Thyroid gland (tissue), 4 donors: ENCODE results near the gene CMC1.

Experiments used
- POLR2A ChIP-seq, 2 donors: fragments of 450-650 bp; IDR thresholded peaks; one replicate each; pipeline ENCODE4 v1.6.1; 2017; ENCODE audit warnings: antibody characterized with exemption in 2 of 2, mild to moderate bottlenecking in 2 of 2, moderate library complexity in 1 of 2
- TF ChIP-seq, protein P1 (sequence below), 6 experiments: fragments of 200-600 bp in 3 of 6; fragments of 450-650 bp in 3 of 6; sonication (generic) in 3 of 6; IDR thresholded peaks; one replicate each; pipeline ENCODE4 v1.5.1; 2016 to 2019; ENCODE audit warnings: antibody characterized with exemption in 6 of 6, mild to moderate bottlenecking in 2 of 6, inconsistent platforms in 1 of 6, moderate library complexity in 1 of 6

DNA sequence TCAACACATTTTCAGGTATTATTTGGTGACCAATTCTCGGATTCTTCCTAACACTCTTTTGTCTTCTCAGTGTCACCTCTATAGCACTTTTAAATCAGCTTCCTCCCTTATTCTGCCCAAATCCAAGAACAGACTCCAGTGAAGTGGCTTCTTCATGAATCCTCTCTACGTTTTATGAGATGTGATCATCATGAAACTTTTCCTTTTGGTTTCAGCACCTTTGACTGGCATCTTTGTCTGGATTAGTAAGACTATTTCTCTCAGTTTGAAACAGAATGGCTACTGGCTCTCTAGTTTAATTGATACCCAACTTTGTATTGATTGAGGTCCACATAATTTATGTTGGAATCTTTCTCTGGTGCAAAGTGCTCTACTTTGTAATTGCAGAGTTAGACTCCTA lies 45.6 kb downstream of the CMC1 start:
- TF ChIP-seq POLR2A (IDR thresholded peaks at IDR 0.05), result no peak
- TF ChIP-seq, protein P1, sequence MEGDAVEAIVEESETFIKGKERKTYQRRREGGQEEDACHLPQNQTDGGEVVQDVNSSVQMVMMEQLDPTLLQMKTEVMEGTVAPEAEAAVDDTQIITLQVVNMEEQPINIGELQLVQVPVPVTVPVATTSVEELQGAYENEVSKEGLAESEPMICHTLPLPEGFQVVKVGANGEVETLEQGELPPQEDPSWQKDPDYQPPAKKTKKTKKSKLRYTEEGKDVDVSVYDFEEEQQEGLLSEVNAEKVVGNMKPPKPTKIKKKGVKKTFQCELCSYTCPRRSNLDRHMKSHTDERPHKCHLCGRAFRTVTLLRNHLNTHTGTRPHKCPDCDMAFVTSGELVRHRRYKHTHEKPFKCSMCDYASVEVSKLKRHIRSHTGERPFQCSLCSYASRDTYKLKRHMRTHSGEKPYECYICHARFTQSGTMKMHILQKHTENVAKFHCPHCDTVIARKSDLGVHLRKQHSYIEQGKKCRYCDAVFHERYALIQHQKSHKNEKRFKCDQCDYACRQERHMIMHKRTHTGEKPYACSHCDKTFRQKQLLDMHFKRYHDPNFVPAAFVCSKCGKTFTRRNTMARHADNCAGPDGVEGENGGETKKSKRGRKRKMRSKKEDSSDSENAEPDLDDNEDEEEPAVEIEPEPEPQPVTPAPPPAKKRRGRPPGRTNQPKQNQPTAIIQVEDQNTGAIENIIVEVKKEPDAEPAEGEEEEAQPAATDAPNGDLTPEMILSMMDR (IDR thresholded peaks at IDR 0.05), result no peak
